Right renal cortex interstitium (tissue), 3 donors: Measurements from ENCODE around the gene SNX21. TPM values are rescaled to one million over a fixed set of nuclear protein-coding genes. Genes with fewer than 3 reads are reported as not detected.

Experiments
- DNase-seq, 3 donors: peaks; one replicate each; pipeline ENCODE4 v3.0.0-alpha.2; 2013; ENCODE audit warnings: low read depth in 3 of 3, low spot score in 2 of 3
- polyA plus RNA-seq, 3 donors: library from polyadenylated mRNA; unstranded; fragments of 120-200 nt; gene quantifications; one replicate each; pipeline ENCODE4 v1.2.1, GENCODE V29; 2013; ENCODE audit not compliant: insufficient read length in 3 of 3

The SNX21 gene
- polyA plus RNA-seq, 3 donors = 9.8 to 10.9 (median 10.3) TPM

- DNase-seq = no peak
Measured at GRCh38 chr20:45878076-45878761, 44.6 kb downstream of the SNX21 start.

DNA sequence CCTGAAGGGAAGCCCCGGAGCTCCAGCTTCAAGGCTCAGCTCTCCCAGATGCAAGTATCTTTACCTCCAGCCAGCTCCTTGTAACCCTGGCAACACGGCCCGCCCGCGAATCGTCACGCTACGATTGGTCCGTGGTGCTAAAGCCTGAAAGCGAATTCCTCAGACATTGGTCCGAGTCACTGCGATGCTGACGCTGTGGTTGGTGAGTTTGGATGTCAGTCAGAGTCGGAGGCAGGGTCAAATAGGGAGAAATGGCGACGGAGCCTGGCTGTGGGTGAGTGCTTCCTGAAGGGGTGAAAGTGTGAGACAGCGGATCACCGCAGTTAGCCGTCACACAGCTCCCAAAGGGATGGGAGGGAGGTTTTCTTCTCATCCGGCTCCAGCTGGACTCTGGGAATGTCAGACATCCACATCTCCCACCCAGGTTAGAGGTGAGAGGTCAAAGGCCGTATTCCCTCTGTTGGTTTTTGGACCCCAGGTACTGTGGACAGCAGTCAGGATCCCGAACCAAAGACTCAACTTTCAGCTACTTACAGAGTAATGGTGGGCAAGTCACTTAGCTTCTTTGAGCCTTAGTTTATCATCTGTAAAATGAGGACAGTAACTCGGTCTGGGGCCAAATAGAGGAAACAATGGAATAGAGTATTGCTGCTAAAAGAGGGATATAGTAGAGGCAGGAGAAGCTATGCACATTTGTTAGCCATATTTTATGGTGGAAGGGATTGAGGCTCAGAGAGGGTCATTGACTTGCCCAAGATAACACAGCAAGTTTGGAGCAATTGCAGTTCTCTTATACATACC, 47.6 kb downstream of the SNX21 start, which contains the start of gene ZSWIM1:
ZSWIM1 (plus strand) TSS at position 240 of the 801 bp plus-strand sequence. CDS start 1,366 bp downstream, outside the sequence.
- peak; percentile 98 to 99 (median 99) for DNase-seq

- no peak for DNase-seq
Measured at GRCh38 chr20:45882469-45883099, 49.0 kb downstream of the SNX21 start.

GRCh38 chr20:45883100-45883469, 49.5 kb downstream of the SNX21 start:
- DNase-seq = no peak

DNA sequence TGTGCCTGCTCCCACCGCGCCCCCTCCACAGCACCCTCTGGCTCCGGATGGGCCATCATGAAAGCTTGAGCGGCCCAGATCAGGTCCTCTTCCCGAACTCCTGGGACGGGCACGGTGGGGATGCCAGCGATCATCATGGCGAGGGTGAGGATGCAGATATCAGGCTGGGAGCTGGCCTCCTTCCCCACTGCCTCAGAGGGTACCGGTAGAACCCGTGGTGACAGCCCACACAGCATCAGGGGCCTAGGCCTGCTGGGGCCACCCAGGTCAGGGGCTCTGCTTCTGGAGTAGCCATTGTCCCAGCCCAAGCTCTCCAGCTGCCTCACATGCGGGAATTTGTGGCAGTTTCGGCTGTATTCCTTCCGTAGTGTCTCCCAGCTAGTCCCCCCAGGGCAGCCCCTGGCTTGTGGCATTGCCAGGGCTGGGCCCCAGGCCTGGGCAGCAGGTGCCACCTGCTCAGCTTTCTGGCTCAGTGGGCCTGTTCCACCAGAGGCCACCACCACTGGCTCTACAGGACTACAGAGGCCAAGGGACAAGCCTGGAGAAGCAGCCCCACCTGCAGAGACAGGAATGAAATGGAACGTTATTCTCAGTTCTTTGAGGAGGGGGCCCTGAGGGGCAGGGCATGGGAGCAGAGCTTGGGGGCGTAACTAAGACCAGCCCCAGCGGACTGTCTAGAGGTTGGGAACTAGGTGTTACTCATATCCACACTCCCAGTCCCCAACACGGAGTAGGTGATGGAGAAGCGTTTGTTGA, 53.2 kb downstream of the SNX21 start:
- no peak for DNase-seq

GRCh38 chr20:45887346-45887715, 53.7 kb downstream of the SNX21 start, which contains the start of gene SPATA25:
TSS of gene SPATA25 (minus strand) at chr20:45887622. CDS start at chr20:45887590, 32 bp downstream.
- DNase-seq = no peak

DNA sequence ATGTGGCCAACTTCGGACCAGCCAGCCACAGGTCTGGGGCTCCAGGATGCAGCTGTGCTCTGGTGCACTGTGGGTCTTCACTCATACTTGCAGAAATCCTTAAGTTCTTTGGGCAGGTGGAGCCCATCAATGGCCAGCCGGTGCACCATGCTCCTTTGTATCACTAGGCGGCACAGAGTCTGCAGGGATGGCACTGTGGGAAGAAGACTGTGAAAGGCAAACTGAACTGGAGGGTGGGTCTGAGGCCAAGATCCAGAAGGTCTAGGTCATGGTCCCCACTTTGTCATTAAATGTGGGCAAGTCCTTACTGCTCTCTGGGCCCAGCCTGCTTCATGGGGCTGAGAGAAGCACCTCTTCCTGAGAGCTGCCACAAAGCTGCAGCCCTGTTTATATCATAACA, 55.1 kb downstream of the SNX21 start:
- no peak for DNase-seq

- DNase-seq = peak in 1 of 3 donors; percentile 79
Measured at GRCh38 chr20:45890077-45890984, 56.7 kb downstream of the SNX21 start.

GRCh38 chr20:45890985-45891983, 57.7 kb downstream of the SNX21 start, which contains the start of the genes CTSA and NEURL2:
TSS of gene CTSA (plus strand) at chr20:45891335. CDS start at chr20:45891569, 234 bp downstream.
TSS of gene NEURL2 (minus strand) at chr20:45891208. CDS start at chr20:45890991, 217 bp downstream.
- DNase-seq = peak in 1 of 3 donors; percentile 79

DNA sequence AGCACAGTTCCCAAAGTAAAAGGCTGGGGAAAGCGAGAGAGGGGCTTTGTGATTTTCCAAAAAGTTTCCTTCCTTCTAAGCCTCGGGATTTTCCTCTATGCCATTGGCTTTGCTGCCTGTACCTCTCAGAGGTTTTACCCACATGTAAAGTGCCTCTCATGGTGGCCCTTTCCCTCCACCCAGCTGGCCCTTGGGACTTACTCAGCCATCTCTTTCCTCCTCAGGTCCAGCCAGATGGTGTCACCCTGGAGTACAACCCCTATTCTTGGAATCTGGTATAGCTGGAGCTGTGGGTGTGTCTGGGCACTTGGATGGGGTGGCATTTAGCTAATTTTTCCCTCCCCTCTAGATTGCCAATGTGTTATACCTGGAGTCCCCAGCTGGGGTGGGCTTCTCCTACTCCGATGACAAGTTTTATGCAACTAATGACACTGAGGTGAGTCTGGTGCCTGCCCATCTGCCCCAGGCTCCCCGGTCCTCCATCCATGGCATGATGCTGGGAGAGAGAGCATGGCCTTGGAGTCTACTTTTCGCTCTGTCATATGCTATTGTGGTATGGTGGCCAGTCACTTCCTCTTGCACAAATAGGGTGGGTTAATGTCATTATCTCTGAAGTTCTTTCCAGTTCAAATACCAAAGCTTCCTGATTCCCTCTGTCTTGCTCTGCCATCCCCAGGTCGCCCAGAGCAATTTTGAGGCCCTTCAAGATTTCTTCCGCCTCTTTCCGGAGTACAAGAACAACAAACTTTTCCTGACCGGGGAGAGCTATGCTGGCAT, 58.6 kb downstream of the SNX21 start:
- DNase-seq = no peak

Other genes with a start within 250 kb of the SNX21 start
- gene WFDC10A, start 204.1 kb upstream of the SNX21 start, polyA plus RNA-seq = not detected
- gene WFDC9, start 202.5 kb upstream of the SNX21 start, polyA plus RNA-seq = not detected
- gene WFDC11, start 163.6 kb upstream of the SNX21 start, polyA plus RNA-seq = not detected
- gene WFDC13, start 131.8 kb upstream of the SNX21 start, polyA plus RNA-seq = not detected
- not detected for gene WFDC10B, start 128.8 kb upstream of the SNX21 start, polyA plus RNA-seq
- gene SPINT4, start 111.5 kb upstream of the SNX21 start, polyA plus RNA-seq = not detected
- gene WFDC3, start 41.9 kb upstream of the SNX21 start, polyA plus RNA-seq = 1 to 10 TPM; 1.4 to 2.0 (median 1.9) TPM
- 10 to 100 TPM; 35.2 to 39.0 (median 35.6) TPM for gene DNTTIP1, start 41.8 kb upstream of the SNX21 start, polyA plus RNA-seq
- gene UBE2C, start 21.2 kb upstream of the SNX21 start, polyA plus RNA-seq = 10 to 100 TPM; 62.5 to 67.2 (median 66.1) TPM
- gene TNNC2, start 6.5 kb upstream of the SNX21 start, polyA plus RNA-seq = under 1 TPM in 2 of 3 donors, not detected in 1; 0.40 to 0.68 TPM
- gene ACOT8, start 23.6 kb downstream of the SNX21 start, polyA plus RNA-seq = 10 to 100 TPM; 18.7 to 23.7 (median 20.9) TPM
- gene ZSWIM3, start 23.8 kb downstream of the SNX21 start, polyA plus RNA-seq = 1 to 10 TPM; 5.3 to 5.8 (median 5.6) TPM
- gene ZSWIM1, start 47.4 kb downstream of the SNX21 start, polyA plus RNA-seq = 10 to 100 TPM; 13.4 to 16.0 (median 14.8) TPM
- gene SPATA25, start 53.8 kb downstream of the SNX21 start, polyA plus RNA-seq = 1 to 10 TPM; 2.0 to 3.2 (median 3.0) TPM
- gene NEURL2, start 57.4 kb downstream of the SNX21 start, polyA plus RNA-seq = 1 to 10 TPM; 4.3 to 6.0 (median 5.5) TPM
- 100 to 1,000 TPM; 116 to 134 (median 118) TPM for gene CTSA, start 57.5 kb downstream of the SNX21 start, polyA plus RNA-seq
- gene PLTP, start 78.4 kb downstream of the SNX21 start, polyA plus RNA-seq = 100 to 1,000 TPM; 129 to 133 (median 131) TPM
- gene PCIF1, start 100.9 kb downstream of the SNX21 start, polyA plus RNA-seq = 10 to 100 TPM; 41.3 to 47.1 (median 45.2) TPM
- gene ZNF335, start 138.4 kb downstream of the SNX21 start, polyA plus RNA-seq = 10 to 100 TPM; 10.2 to 10.9 (median 10.5) TPM
- under 1 TPM; 0.31 to 0.57 (median 0.54) TPM for gene MMP9, start 175.1 kb downstream of the SNX21 start, polyA plus RNA-seq
- gene SLC12A5, start 195.4 kb downstream of the SNX21 start, polyA plus RNA-seq = 1 to 10 TPM; 1.0 to 1.8 (median 1.2) TPM